SKM-1 treated with dmso at 0.1 percent for 144 hours (cell line): Measurements from ENCODE around the gene GIMAP4.
A peak's percentile ranks its signal among the peaks of the same experiment; 100 is the strongest.
"Not testable (repeated sequence)": the region's sequence is repeated elsewhere in the genome, so short reads cannot be mapped to it uniquely, and the experiment has no call there.

Source experiments
- DNase-seq: peaks from one replicate; lab custom pipeline; 2025; ENCODE audit not compliant: unreplicated experiment; lab: John Stamatoyannopoulos, UW

Gene GIMAP4

DNA sequence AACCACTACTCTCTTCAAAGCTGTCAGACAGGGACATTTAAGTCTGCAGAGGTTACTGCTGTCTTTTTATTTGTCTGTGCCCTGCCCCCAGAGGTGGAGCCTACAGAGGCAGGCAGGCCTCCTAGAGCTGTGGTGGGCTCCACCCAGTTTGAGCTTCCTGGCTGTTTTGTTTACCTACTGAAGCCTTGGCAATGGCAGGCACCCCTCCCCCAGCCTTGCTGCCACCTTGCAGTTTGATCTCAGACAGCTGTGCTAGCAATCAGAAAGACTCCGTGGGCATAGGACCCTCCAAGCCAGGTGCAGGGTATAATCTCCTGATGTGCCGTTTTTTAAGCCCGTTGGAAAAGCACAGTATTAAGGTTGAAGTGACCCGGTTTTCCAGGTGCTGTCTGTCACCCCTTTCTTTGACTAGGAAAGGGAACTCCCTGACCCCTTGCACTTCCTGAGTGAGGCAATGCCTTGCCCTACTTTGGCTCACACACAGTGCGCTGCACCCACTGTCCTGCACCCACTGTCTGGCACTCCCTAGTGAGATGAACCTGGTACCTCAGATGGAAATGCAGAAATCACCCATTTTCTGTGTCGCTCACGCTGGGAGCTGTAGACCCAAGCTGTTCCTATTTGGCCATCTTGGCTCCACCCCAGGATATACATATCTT, 12.9 kb downstream of the GIMAP4 start:
- not testable (repeated sequence) for DNase-seq

DNA sequence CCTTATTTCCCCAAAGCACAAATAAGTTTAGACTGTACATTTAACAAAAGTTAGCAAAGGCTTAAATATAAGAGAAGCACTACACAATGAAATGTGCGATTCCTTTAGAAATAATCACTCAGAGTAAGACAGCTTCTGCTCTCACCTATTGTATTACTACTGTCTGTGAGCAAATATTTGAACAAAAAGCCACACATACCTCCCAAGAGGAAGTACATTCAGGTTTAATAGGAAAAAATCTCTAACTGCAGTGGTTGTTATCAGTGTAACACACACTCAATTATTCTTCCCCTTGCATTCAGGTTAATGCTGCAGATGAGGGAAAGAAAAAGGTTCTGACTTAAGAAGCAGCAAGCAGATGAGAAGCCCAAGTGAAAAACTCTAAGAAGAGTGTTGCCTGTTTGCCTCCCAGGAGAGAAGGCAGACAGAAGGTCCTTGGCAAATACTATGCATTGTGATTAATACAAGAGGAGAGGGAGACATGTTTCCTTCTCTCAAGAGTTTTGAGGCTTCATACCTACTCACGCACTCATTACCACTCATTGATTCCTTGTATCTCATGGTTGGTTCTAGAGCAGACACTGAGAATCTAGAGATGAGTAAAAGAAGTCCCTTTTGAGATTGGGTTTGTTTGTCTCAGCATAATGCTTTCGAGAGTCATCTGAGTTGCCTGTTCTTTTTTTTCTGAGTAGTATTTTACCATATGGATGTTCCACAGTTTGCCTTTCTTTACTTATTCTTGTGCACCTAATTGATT, 13.6 kb downstream of the GIMAP4 start:
- no peak for DNase-seq

DNA sequence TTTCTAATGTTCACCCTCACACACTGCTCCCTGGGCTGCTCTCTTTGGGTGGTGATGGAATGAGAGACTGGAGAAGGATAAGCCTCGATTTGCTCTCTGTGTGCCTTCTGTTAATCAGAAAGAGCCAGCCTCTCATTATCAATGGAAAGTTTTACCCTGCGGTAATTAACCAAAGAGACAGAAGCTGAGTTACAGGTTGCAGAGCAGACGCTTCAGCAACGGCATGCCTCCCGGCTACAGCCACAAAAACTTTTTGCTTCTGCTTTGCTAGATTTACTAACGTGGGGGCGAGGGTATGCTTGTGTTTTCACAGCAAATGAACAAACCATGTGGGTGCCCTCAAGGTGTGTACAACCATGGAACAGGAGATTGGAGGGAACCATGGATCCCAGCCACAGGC, 18.0 kb downstream of the GIMAP4 start:
- no peak for DNase-seq

DNA sequence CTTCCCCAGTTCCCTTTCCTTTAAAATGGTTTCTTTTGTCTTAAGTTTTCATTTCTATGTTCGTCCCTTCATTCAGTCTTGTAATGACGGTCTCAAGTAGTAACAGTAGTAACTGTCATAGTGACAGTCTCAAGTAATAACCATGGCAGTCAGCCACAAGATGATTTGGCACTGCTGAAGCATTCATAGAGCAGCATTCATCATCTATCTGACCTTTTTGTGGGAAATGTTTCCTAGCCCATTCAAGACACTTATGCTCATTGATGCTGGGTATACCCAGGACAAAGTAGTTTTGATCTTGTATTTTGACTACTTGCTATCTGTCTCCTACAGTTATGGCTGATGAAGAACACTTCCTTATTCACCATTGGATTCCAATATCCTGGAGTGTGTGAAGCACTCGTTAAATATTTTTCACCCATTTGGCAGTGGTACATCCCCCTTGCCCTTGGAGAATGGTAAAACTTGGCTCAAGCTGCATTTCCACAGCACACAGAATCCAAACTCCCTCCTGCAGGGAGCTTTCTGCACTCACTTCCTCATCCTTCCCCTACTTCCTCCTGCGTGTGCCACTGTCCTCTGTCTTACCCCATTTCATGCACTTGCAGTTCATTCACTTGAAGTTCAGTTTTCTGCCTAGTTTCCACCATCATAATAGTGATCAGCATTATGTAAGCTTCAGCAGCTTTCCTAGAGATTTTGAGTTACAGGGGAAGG, 19.0 kb downstream of the GIMAP4 start:
- peak; percentile 70 for DNase-seq

DNA sequence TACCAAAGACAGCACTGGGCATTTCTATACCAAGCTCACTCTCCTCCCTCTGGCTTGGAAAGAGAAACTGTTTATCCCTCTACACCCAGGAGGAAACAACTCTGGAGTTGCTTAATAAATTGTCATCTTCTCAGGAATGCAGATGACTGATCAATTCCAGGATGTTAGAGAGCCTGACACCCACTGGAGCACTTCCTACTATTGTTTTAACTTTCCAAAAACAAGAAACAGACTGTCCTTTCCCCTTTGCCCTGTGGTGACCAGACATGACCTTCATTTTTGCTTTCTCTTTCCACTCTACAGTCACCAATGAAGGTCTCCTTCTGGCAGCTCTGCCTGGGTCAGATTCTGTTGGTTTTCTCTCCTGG, 19.6 kb downstream of the GIMAP4 start:
- DNase-seq = peak; percentile 38

DNA sequence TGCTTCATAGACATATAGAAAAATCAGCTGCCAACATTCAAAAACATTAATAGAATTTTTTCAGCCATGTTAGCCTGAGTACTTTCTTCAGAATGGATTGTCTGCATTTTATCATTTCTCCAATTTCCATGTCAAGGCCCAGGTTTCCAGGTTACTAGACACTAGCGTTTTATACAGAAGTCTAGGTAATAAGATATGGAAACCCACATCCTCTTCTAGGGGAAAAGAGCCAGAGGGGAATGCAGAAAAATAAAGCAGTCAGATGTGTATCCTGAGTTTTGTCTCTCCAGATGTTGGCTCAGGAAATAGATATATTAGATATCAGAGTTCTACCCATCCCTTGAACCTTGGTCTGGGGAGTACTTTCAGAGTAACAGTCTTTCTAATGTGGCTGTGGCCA, 20.4 kb downstream of the GIMAP4 start:
- DNase-seq = no peak

DNA sequence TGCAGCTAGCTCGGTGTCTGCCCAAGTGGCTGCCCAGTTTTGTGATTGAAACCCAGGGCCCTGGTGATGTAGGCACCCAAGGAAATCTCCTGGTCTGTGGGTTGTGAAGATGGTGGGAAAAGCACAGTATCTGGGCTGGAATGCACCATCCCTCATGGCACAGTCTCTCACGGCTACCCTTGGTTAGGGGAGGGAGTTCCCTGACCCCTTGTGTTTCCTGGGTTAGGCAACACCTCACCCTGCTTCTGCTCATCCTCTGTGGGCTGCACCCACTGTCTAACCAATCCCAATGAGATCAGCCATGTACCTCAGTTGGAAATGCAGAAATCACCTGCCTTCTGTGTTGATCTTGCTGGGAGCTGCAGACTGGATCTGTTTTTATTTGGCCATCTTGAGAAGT, 27.6 kb downstream of the GIMAP4 start:
- DNase-seq = no peak

DNA sequence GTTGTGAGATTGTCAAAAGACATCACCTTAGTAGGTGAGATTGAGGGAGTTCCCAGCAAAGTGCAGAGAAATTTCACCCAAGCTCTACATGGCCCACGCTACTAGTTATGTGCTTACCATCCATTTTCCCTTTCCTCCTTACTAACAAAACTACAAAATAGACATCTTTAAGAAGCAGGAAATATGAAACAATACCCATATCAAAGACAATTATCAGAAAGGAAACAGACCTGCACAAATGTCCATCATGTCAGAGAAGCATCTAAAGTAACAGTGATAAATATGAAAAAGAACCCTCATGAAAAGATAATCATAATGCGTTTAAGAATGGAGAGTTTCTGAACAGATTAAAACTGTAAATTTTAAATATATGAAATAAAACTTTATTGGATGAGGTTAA, 28.2 kb downstream of the GIMAP4 start:
- DNase-seq = no peak

DNA sequence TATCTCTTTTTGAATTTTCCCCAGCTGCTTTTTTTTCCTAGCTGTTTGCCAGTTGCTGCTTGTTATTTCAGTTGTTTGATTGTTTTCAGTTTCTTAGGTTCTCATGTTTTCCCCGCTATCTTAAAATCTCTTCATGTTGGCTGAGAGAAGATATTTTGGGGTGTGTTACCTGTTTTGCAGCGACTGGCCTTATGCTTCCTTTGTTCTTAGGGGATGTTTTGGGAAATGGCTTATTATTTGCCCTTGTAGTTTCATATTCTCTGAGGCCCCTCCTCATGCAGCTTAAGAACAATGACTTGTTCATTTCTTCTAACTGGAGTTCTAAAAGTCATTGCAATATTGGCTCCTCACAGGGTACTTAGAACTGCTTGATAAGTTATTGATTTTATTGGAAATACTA, 36.4 kb downstream of the GIMAP4 start:
- DNase-seq = not testable (repeated sequence)

DNA sequence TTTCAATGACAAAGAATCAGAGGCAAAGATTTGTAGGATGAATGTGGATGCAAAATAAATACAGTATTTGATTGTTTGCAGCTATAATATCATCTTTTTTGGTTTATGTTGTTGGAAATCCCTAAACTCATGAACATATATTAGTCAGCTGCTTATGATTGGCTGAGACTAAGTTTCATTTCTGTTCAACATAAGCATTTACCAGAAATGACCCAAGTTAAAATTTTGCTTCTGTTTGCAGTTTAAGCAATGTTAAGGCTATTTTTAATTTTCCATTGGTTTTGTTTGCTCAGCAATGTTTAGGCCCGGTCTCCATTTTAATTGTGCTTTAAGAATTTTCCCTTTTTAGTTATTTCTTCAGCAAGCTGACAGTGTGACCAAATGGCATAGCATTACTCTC, 43.0 kb downstream of the GIMAP4 start:
- no peak for DNase-seq

DNA sequence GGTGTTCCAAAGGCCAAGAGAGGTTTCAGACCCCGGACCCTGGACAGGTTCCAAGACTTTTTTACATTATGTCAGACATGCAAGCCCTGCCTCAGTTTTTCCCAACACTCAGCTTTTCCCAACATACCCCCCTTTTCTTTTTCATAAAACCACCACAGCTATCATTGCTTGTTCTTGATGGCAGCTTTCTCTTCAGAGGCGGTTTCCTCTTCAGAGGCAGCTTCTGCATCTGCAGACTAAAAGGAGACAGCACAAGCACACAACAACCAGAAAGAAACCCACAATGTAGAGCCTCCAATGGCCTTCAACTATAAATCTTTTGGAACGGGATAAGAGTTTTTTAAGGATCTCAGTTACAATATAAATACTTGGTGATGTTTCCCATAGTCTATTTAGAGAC, 45.7 kb downstream of the GIMAP4 start:
- DNase-seq = no peak

DNA sequence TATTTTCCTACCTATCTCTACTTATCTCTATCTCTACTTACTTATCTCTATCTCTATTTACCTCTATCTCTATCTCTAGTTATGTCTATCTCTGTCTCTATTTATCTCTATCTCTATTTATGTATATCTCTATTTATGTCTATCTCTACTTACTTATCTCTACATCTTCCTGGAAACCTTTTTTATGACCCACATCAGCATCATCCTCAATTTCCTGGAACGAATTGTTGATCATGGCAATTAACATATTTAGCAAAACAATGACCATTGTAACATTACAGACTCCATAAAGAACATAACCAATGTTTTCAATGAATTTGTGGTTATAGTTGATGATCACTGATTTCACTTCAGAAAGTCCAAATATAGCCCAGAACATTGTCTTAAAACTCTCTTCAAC, 46.7 kb downstream of the GIMAP4 start:
- no peak for DNase-seq

DNA sequence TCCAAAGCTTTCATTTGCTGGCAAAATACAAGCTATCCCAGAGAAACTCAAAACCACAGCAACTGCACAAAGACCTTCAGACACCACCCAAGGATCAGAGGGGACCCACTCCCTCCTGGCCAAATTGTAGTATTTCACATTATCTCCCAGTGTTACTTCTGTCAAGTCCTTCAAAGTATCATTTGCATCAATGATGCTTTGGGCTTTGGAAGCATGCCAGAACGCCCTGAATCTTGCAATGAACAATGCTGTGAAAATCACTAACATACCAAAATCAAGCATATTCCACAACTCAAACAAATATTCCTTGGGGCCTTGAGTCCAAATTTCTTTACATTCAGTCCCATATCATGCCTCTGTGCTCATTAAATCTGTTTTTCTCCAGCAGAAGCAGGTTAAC, 47.2 kb downstream of the GIMAP4 start:
- not testable (repeated sequence) for DNase-seq

DNA sequence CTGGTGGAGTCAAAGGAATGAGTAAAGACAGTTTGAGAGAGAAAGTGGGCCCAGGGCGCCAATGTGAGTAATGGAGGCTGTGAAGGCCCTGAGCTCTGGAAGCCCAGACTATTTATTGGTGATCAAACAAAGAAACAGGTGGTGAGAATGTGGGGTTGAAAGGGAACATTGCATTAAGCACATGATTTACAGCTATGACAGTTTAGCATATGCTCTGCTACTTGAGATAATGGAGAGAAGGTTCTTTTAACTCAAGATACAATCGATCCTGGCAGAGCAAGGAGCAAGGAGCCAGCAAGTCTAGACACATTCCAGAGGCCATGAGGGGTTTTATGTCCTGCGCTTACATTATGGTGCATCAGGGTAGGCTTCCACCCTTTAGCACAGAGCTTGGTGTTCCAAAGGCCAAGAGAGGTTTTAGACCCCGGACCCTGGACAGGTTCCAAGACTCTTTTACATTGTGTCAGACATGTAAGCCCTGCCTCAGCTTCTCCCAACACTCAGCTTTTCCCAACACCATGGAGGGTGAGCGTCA, 48.1 kb downstream of the GIMAP4 start:
- DNase-seq = not testable (repeated sequence)

DNA sequence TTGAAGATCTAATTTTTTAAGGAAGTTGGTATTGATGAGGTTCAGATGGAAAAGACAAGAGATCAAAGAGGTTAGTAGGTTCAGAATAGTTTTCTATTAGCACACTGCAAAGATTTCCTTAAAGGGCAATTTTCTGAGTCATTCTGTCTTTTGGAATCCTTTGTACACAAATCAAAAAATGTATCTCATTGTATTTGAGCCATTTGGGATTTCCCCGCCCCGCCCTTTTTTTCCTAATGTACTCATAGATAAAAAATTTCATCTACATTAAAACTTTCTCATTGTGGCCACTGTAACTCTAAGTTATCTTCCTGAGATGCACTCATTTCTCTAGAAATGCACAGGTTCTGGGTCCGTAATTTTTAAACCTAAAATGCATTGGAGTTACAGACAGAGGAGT, 52.9 kb downstream of the GIMAP4 start:
- DNase-seq = no peak

DNA sequence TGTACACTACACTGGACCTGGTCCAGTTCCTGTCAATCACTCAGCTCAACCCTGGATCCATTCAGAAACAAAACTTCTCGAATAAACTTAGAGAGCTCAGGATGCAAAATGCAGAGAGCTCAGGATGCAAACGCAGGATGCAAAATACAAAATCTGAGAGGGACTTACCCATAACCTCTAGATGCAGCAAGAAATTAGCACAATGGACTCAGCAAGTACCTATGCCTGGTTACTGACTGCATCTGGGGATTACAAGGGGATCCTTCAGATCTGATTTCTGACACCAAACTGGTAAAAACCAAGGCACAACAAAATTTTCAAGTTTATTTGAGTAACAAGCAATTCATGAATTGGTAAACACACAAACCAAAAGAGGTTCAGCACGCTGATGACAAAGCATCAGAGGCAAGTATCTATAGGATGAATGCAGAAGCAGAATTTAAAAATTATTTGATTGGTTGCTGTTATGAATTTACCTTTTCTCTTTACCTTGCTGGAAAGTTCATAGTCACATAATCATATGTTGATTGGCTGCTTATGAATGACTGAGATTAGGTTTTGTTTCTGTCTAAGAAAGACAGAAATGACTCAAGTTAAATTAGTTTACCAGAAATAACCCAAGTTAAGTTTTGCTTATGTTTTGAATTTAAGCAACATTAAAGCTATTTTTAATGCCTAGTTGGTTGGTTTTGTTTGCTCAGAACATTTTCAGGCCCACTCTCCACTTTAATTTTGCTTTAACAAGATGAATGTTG, 53.6 kb downstream of the GIMAP4 start:
- DNase-seq = no peak

DNA sequence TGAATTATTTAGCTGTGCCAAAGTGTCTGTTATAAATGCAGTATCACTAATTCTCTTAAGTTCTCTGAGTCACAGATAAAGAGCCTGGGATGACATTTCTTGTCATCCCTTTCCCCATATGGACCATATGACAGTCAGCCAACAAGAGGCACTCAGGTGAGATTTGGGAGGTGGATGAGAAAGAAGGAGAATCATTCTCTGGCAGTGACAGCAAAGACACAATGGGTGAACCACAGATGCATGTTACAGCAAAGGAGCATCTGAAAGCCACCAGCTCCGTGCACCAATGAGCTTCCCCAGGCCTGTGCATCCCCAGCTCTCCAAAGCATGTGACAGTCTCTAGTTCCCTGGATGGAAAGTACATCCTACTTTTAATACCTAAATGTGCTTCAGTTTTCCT, 54.2 kb downstream of the GIMAP4 start:
- DNase-seq = no peak
